ENCODE measurements around the gene ATP6V1C2.

GRCh38 chr2:10732924-10733565 lies 11.6 kb downstream of the ATP6V1C2 start:
- no peak for TF ChIP-seq POLR2A (IDR thresholded peaks at IDR 0.05; ENCODE audit: low read depth, low read length)
- no peak for TF ChIP-seq TAF1 (IDR thresholded peaks at IDR 0.05; ENCODE audit: borderline replicate concordance, low read depth, low read length)

Data from GM12892 (cell line).